PC-3 (cell line): ENCODE results near the gene ENDOG.

Experiments used
- CTCF ChIP-seq: fragments of 300-600 bp; sonication (generic); conservative IDR thresholded peaks from 2 replicates; pipeline ENCODE4 v1.5.1; 2017; ENCODE audit warnings: antibody characterized with exemption, low read depth, mild to moderate bottlenecking, low read length
- EZH2 ChIP-seq: fragments of 300-600 bp; sonication (generic); IDR thresholded peaks from one replicate; pipeline ENCODE4 v1.6.1; 2017; ENCODE audit warnings: antibody characterized with exemption, mild to moderate bottlenecking, low read length; ENCODE audit not compliant: unreplicated experiment

- no peak for TF ChIP-seq EZH2
- TF ChIP-seq CTCF, result no peak
These were observed 19.4 kb upstream of the ENDOG start for GRCh38 chr9:128798896-128799295.
